CD8-positive, alpha-beta memory T cell (primary cell): ENCODE results near the gene PLEKHG2. TPM values are rescaled to one million over a fixed set of nuclear protein-coding genes. Genes with fewer than 3 reads are reported as not detected.
"Not testable (repeated sequence)": the region's sequence is repeated elsewhere in the genome, so short reads cannot be mapped to it uniquely, and the experiment has no call there.

Experiments
- CTCF ChIA-PET: fragments of 350-600 bp; sonication (Branson Sonifier 250); formaldehyde crosslinking; loops from one replicate; lab custom pipeline; 2021; ENCODE audit warnings: antibody characterized with exemption; lab: Charles Lee
- POLR2A ChIA-PET: fragments of 350-600 bp; sonication (Branson Sonifier 250); formaldehyde crosslinking; loops from one replicate; lab custom pipeline; 2021; ENCODE audit warnings: antibody characterized with exemption; lab: Charles Lee
- DNase-seq, 5 donors: peaks; one replicate each; pipeline versions ENCODE4 v3.0.0 to v3.0.0-alpha.2; 2020 to 2022; ENCODE audit warnings: mixed read lengths in 1 of 5
- H3K27ac ChIP-seq: one replicate; pipeline ENCODE4 v1.7.0; 2013; ENCODE audit warnings: low read depth, mild to moderate bottlenecking, low read length, moderate library complexity
- H3K27me3 ChIP-seq: 2 replicates; pipeline ENCODE4 v1.7.0; 2013; ENCODE audit warnings: low read length, mild to moderate bottlenecking; ENCODE audit not compliant: insufficient read depth, poor library complexity, severe bottlenecking
- H3K36me3 ChIP-seq: 2 replicates; pipeline ENCODE4 v1.7.0; 2013; ENCODE audit warnings: mild to moderate bottlenecking, low read length, moderate library complexity; ENCODE audit not compliant: insufficient read depth
- H3K4me1 ChIP-seq: 2 replicates; pipeline ENCODE4 v1.7.0; 2013; ENCODE audit warnings: mild to moderate bottlenecking, low read length, moderate library complexity; ENCODE audit not compliant: insufficient read depth
- H3K4me3 ChIP-seq: 2 replicates; pipeline ENCODE4 v1.7.0; 2013; ENCODE audit warnings: mild to moderate bottlenecking, low read length
- H3K9me3 ChIP-seq: 2 replicates; pipeline ENCODE4 v1.7.0; 2013; ENCODE audit warnings: mild to moderate bottlenecking, low read length
- H3K27ac Mint-ChIP-seq, 8 donors: one replicate each; pipeline ENCODE4 v1.8.0; 2020 to 2021; ENCODE audit warnings: mixed read lengths in 8 of 8, mild to moderate bottlenecking in 6 of 8, inconsistent platforms in 3 of 8, moderate library complexity in 3 of 8
- H3K27me3 Mint-ChIP-seq, 2 donors: one replicate each; pipeline ENCODE4 v1.8.0; 2020 to 2021; ENCODE audit warnings: mixed read lengths in 2 of 2, mild to moderate bottlenecking in 1 of 2, moderate library complexity in 1 of 2
- H3K36me3 Mint-ChIP-seq, 3 donors: one replicate each; pipeline ENCODE4 v1.8.0; 2020 to 2021; ENCODE audit warnings: mixed read lengths in 3 of 3, inconsistent platforms in 1 of 3, mild to moderate bottlenecking in 1 of 3
- H3K4me1 Mint-ChIP-seq, 3 donors: one replicate each; pipeline ENCODE4 v1.8.0; 2020 to 2021; ENCODE audit warnings: mixed read lengths in 3 of 3, inconsistent platforms in 1 of 3, mild to moderate bottlenecking in 1 of 3
- H3K4me3 Mint-ChIP-seq, 7 donors: one replicate each; pipeline ENCODE4 v1.8.0; 2020 to 2021; ENCODE audit warnings: mixed read lengths in 7 of 7, mild to moderate bottlenecking in 6 of 7, moderate library complexity in 4 of 7, inconsistent platforms in 2 of 7
- H3K9me3 Mint-ChIP-seq, 5 donors: one replicate each; pipeline ENCODE4 v1.8.0; 2020 to 2022; ENCODE audit warnings: mixed read lengths in 5 of 5, mild to moderate bottlenecking in 3 of 5, moderate library complexity in 2 of 5, inconsistent platforms in 1 of 5
- polyA plus RNA-seq: library from polyadenylated mRNA; unstranded; fragments of 300-500 nt; fragmentation: Illumina TruSeq; gene quantifications from one replicate; pipeline ENCODE4 v1.2.3, GENCODE V29; 2021
- total RNA-seq, 2 experiments: library from RNA; stranded (reverse); gene quantifications; one replicate each; pipeline ENCODE4 v1.2.3, GENCODE V29; 2021

The PLEKHG2 gene
- total and polyA plus RNA-seq, 3 experiments from 2014 or later = 4.0 to 36.4 (median 35.2) TPM

- Histone ChIP-seq H3K9me3 (no peaks in the 10 kb centered on the region), H3K4me3 (peak overlapping the region; percentile 12), H3K27ac (no peak overlapping the region), H3K27me3 (no peaks in the 10 kb centered on the region), H3K36me3 (peaks cover 5% of the 10 kb centered on the region), H3K4me1 (peaks cover 51% of the 10 kb centered on the region)
- H3K36me3 Mint-ChIP-seq = peaks cover 0 to 62% (median 14%) of the 10 kb centered on the region in 3 donors
- no peaks in the 10 kb centered on the region for H3K27me3 Mint-ChIP-seq
- peaks cover 71 to 81% (median 80%) of the 10 kb centered on the region in 3 donors for H3K4me1 Mint-ChIP-seq
- DNase-seq = no peak
- peak overlapping the region; percentile 67 to 100 (median 99) for H3K4me3 Mint-ChIP-seq
- no peaks in the 10 kb centered on the region for H3K9me3 Mint-ChIP-seq
- H3K27ac Mint-ChIP-seq = peak overlapping the region; percentile 70 to 100 (median 91)
- CTCF ChIA-PET = interaction anchor here (2.3 kb wide), 1 partner anchor 54 kb away, joined by 6 read pairs; no protein-coding TSS in a partner anchor
- POLR2A ChIA-PET = interaction anchor here (0.6 kb wide), 1 partner anchor 84 kb away, joined by 3 read pairs; the partner anchor contains the start of gene EID2B
Observed at GRCh38 chr19:39448271-39448670, 35.8 kb downstream of the PLEKHG2 start.

GRCh38 chr19:39449116-39449797, 36.8 kb downstream of the PLEKHG2 start:
- peak overlapping the region; percentile 82 to 100 (median 89) for H3K27ac Mint-ChIP-seq
- DNase-seq = no peak
- H3K9me3 Mint-ChIP-seq = no peaks in the 10 kb centered on the region

GRCh38 chr19:39451257-39451656, 38.8 kb downstream of the PLEKHG2 start:
- H3K9me3 Mint-ChIP-seq, H3K27me3 ChIP-seq, DNase-seq, H3K9me3 ChIP-seq, H3K4me3 ChIP-seq, POLR2A ChIA-PET, CTCF ChIA-PET, H3K27ac ChIP-seq, H3K27me3 Mint-ChIP-seq: not testable (repeated sequence)
- Mint-ChIP-seq H3K27ac (peak overlapping the region in 1 of 8 donors; percentile 78), H3K4me1 (peaks cover 58 to 79% (median 70%) of the 10 kb centered on the region in 3 donors), H3K36me3 (peaks cover 0 to 70% (median 15%) of the 10 kb centered on the region in 3 donors), H3K4me3 (peak overlapping the region in 1 of 7 donors; percentile 44)
- H3K4me1 ChIP-seq = peaks cover 45% of the 10 kb centered on the region
- H3K36me3 ChIP-seq = peaks cover 11% of the 10 kb centered on the region

More at GRCh38 chr19:39449116-39449797, 36.8 kb downstream of the PLEKHG2 start:
- no peaks in the 10 kb centered on the region for H3K27me3 Mint-ChIP-seq
- POLR2A ChIA-PET = no interaction called here
- peaks cover 51% of the 10 kb centered on the region for H3K4me1 ChIP-seq
- H3K36me3 ChIP-seq = peaks cover 5% of the 10 kb centered on the region
- no peak overlapping the region for H3K27ac ChIP-seq
- H3K4me3 ChIP-seq = no peak overlapping the region
- no peaks in the 10 kb centered on the region for H3K27me3 ChIP-seq
- H3K4me3 Mint-ChIP-seq = peak overlapping the region; percentile 60 to 100 (median 72)
- H3K9me3 ChIP-seq = no peaks in the 10 kb centered on the region
- CTCF ChIA-PET = no interaction called here
- peaks cover 0 to 71% (median 14%) of the 10 kb centered on the region in 3 donors for H3K36me3 Mint-ChIP-seq
- H3K4me1 Mint-ChIP-seq = peaks cover 71 to 88% (median 81%) of the 10 kb centered on the region in 3 donors

- Mint-ChIP-seq H3K36me3 (peaks cover 9 to 82% (median 25%) of the 10 kb centered on the region in 3 donors), H3K9me3 (no peaks in the 10 kb centered on the region), H3K27ac (peak overlapping the region in 3 of 8 donors; percentile 7 to 63 (median 24)), H3K4me1 (peaks cover 0 to 3% (median 0%) of the 10 kb centered on the region in 3 donors), H3K27me3 (no peaks in the 10 kb centered on the region), H3K4me3 (no peak overlapping the region)
- Histone ChIP-seq H3K4me1 (no peaks in the 10 kb centered on the region), H3K27ac (no peak overlapping the region), H3K27me3 (no peaks in the 10 kb centered on the region), H3K36me3 (peaks cover 66% of the 10 kb centered on the region), H3K4me3 (no peak overlapping the region), H3K9me3 (no peaks in the 10 kb centered on the region)
- no peak for DNase-seq
- ChIA-PET POLR2A (no interaction called here), CTCF (interaction anchor here (1.5 kb wide), 1 partner anchor 11 kb away, joined by 8 read pairs; no protein-coding TSS in a partner anchor)
Observed at GRCh38 chr19:39463403-39463802, 50.9 kb downstream of the PLEKHG2 start.

GRCh38 chr19:39465956-39466747, 53.7 kb downstream of the PLEKHG2 start:
- Mint-ChIP-seq H3K4me1 (no peaks in the 10 kb centered on the region), H3K9me3 (no peaks in the 10 kb centered on the region), H3K27me3 (no peaks in the 10 kb centered on the region), H3K36me3 (peaks cover 19 to 82% (median 29%) of the 10 kb centered on the region in 3 donors), H3K27ac (peak overlapping the region in 2 of 8 donors; percentile 31 to 62), H3K4me3 (no peak overlapping the region)
- no peaks in the 10 kb centered on the region for H3K4me1 ChIP-seq
- H3K27ac ChIP-seq = no peak overlapping the region
- POLR2A ChIA-PET = no interaction called here
- CTCF ChIA-PET = no interaction called here
- H3K9me3 ChIP-seq = no peaks in the 10 kb centered on the region
- no peak overlapping the region for H3K4me3 ChIP-seq
- DNase-seq = no peak
- H3K27me3 ChIP-seq = no peaks in the 10 kb centered on the region
- peaks cover 66% of the 10 kb centered on the region for H3K36me3 ChIP-seq

- H3K4me1 Mint-ChIP-seq = peaks cover 0 to 7% (median 0%) of the 10 kb centered on the region in 3 donors
- POLR2A ChIA-PET = interaction anchor here (0.5 kb wide), 1 partner anchor 43 kb away, joined by 12 read pairs; no protein-coding TSS in a partner anchor
- Histone ChIP-seq H3K9me3 (no peaks in the 10 kb centered on the region), H3K27ac (no peak overlapping the region), H3K36me3 (peaks cover 79% of the 10 kb centered on the region), H3K4me3 (no peak overlapping the region), H3K4me1 (no peaks in the 10 kb centered on the region), H3K27me3 (no peaks in the 10 kb centered on the region)
- CTCF ChIA-PET = interaction anchor here (0.7 to 1.0 kb wide), 2 partner anchors 22 to 28 kb away, joined by 3 read pairs; partner anchors contain the start of gene SUPT5H
- peak overlapping the region in 1 of 8 donors; percentile 65 for H3K27ac Mint-ChIP-seq
- no peak overlapping the region for H3K4me3 Mint-ChIP-seq
- DNase-seq = no peak
- H3K36me3 Mint-ChIP-seq = peaks cover 19 to 90% (median 35%) of the 10 kb centered on the region in 3 donors
- H3K27me3 Mint-ChIP-seq = no peaks in the 10 kb centered on the region
- H3K9me3 Mint-ChIP-seq = no peaks in the 10 kb centered on the region
Observed at GRCh38 chr19:39467941-39468340, 55.5 kb downstream of the PLEKHG2 start.

GRCh38 chr19:39469036-39469435, 56.6 kb downstream of the PLEKHG2 start:
- Mint-ChIP-seq H3K27me3 (no peaks in the 10 kb centered on the region), H3K27ac (peak overlapping the region in 1 of 8 donors; percentile 70), H3K9me3 (no peaks in the 10 kb centered on the region), H3K4me1 (peaks cover 0 to 7% (median 0%) of the 10 kb centered on the region in 3 donors), H3K36me3 (peaks cover 19 to 91% (median 31%) of the 10 kb centered on the region in 3 donors), H3K4me3 (no peak overlapping the region)
- Histone ChIP-seq H3K4me1 (no peaks in the 10 kb centered on the region), H3K9me3 (no peaks in the 10 kb centered on the region), H3K4me3 (no peak overlapping the region), H3K27ac (no peak overlapping the region), H3K36me3 (peaks cover 86% of the 10 kb centered on the region), H3K27me3 (no peaks in the 10 kb centered on the region)
- ChIA-PET POLR2A (no interaction called here), CTCF (no interaction called here)
- no peak for DNase-seq
